Measurements from ENCODE around the gene TEX12.

The TEX12 gene

DNA sequence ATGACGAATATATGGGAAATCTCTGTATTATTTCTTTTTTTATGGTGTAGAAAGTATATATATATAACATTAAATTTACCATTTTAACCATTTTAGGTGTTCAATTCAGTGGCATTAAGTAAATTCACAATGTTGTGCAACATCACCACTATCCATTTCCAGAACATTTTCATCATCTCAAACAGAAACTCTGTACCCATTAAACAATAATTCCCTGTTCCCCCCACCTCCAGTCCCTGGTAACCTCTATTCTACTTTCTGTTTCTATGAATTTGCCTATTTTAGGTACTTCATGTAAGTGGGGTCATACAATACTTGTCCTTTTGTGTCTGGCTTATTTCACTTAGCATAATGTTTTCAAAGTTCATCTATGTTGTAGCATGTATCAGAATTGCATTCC lies 43.7 kb downstream of the TEX12 start:
- H3K27me3 ChIP-seq (ENCODE audit: insufficient read depth, low read depth): no peaks in the 10 kb centered on the region
- H3K4me1 ChIP-seq (ENCODE audit: low read depth, poor library complexity, severe bottlenecking): no peaks in the 10 kb centered on the region
- H3K4me2 ChIP-seq: no peak overlapping the region
- H4K20me1 ChIP-seq (ENCODE audit: insufficient read depth): no peaks in the 10 kb centered on the region
- H3K79me2 ChIP-seq (ENCODE audit: insufficient read depth, low read depth): no peaks in the 10 kb centered on the region
- H3K4me3 ChIP-seq (IDR thresholded peaks at IDR 0.05; ENCODE audit: insufficient read depth, low read depth, low read length): no peak overlapping the region
- H3K36me3 ChIP-seq (ENCODE audit: insufficient read depth): no peaks in the 10 kb centered on the region
- TF ChIP-seq, protein P1, sequence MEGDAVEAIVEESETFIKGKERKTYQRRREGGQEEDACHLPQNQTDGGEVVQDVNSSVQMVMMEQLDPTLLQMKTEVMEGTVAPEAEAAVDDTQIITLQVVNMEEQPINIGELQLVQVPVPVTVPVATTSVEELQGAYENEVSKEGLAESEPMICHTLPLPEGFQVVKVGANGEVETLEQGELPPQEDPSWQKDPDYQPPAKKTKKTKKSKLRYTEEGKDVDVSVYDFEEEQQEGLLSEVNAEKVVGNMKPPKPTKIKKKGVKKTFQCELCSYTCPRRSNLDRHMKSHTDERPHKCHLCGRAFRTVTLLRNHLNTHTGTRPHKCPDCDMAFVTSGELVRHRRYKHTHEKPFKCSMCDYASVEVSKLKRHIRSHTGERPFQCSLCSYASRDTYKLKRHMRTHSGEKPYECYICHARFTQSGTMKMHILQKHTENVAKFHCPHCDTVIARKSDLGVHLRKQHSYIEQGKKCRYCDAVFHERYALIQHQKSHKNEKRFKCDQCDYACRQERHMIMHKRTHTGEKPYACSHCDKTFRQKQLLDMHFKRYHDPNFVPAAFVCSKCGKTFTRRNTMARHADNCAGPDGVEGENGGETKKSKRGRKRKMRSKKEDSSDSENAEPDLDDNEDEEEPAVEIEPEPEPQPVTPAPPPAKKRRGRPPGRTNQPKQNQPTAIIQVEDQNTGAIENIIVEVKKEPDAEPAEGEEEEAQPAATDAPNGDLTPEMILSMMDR (conservative IDR thresholded peaks at IDR 0.05; ENCODE audit: low read depth, low read length): no peak
- H2AFZ ChIP-seq (ENCODE audit: low read depth): no peak overlapping the region
- H3K27ac ChIP-seq: no peak overlapping the region
- no peak overlapping the region for H3K9ac ChIP-seq

DNA sequence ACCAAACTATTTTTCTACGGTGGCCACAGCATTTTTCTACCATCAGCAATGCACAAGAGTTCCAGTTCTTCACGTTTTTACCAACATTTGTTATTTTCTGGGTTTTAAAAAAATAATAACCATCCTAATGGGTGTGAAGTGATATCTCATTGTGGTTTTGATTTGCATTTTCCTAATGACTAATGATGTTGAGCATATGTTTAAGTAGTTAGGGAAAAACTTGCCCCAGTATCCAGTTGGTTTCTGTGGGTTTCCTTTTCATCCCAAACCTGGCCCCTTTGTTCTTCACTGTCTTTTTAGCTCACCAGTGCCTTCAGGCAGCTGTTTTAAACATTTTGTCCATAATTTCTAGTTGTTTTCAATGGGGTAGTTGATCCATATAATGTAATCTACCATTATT lies 44.4 kb downstream of the TEX12 start:
- Histone ChIP-seq H3K9ac (no peak overlapping the region), H3K4me2 (no peak overlapping the region), H3K79me2 (ENCODE audit: insufficient read depth, low read depth) (no peaks in the 10 kb centered on the region), H4K20me1 (ENCODE audit: insufficient read depth) (no peaks in the 10 kb centered on the region), H3K36me3 (ENCODE audit: insufficient read depth) (no peaks in the 10 kb centered on the region), H3K27me3 (ENCODE audit: insufficient read depth, low read depth) (no peaks in the 10 kb centered on the region), H2AFZ (ENCODE audit: low read depth) (no peak overlapping the region), H3K27ac (no peak overlapping the region), H3K4me1 (ENCODE audit: low read depth, poor library complexity, severe bottlenecking) (no peaks in the 10 kb centered on the region), H3K4me3 (IDR thresholded peaks at IDR 0.05; ENCODE audit: insufficient read depth, low read depth, low read length) (no peak overlapping the region)
- TF ChIP-seq, protein P1 (conservative IDR thresholded peaks at IDR 0.05; ENCODE audit: low read depth, low read length): no peak

DNA sequence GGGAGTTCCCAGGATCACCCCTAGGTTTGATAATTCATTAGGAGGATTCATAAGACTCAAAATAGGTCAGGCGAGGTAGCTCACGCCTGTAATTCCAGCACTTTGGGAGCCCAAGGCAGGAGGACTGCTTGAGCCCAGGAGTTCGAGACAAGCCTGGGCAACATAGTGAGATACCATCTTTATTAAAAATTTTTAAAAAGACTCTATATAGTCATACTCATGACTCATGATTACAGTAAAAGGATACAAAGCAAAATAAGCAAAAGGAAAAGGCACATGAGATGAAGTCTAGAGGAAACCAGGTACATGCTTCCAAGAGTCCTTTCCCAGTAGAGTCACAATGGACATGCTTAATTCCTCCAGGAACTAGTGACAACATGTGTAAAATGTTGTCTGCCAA lies 45.1 kb downstream of the TEX12 start:
- no peak overlapping the region for H3K9ac ChIP-seq
- no peak overlapping the region for H3K4me3 ChIP-seq (IDR thresholded peaks at IDR 0.05; ENCODE audit: insufficient read depth, low read depth, low read length)
- H3K4me2 ChIP-seq: no peak overlapping the region
- no peaks in the 10 kb centered on the region for H4K20me1 ChIP-seq (ENCODE audit: insufficient read depth)
- no peaks in the 10 kb centered on the region for H3K27me3 ChIP-seq (ENCODE audit: insufficient read depth, low read depth)
- no peaks in the 10 kb centered on the region for H3K79me2 ChIP-seq (ENCODE audit: insufficient read depth, low read depth)
- no peak overlapping the region for H2AFZ ChIP-seq (ENCODE audit: low read depth)
- no peaks in the 10 kb centered on the region for H3K36me3 ChIP-seq (ENCODE audit: insufficient read depth)
- no peak overlapping the region for H3K27ac ChIP-seq
- TF ChIP-seq, protein P1 (conservative IDR thresholded peaks at IDR 0.05; ENCODE audit: low read depth, low read length): no peak
- H3K4me1 ChIP-seq (ENCODE audit: low read depth, poor library complexity, severe bottlenecking): no peaks in the 10 kb centered on the region

GRCh38 chr11:112212710-112213109 lies 45.5 kb downstream of the TEX12 start:
- Histone ChIP-seq H3K4me1 (ENCODE audit: low read depth, poor library complexity, severe bottlenecking) (no peaks in the 10 kb centered on the region), H3K27me3 (ENCODE audit: insufficient read depth, low read depth) (no peaks in the 10 kb centered on the region), H3K27ac (no peak overlapping the region), H4K20me1 (ENCODE audit: insufficient read depth) (no peaks in the 10 kb centered on the region), H3K4me2 (no peak overlapping the region), H3K4me3 (IDR thresholded peaks at IDR 0.05; ENCODE audit: insufficient read depth, low read depth, low read length) (no peak overlapping the region), H3K79me2 (ENCODE audit: insufficient read depth, low read depth) (no peaks in the 10 kb centered on the region), H3K36me3 (ENCODE audit: insufficient read depth) (no peaks in the 10 kb centered on the region), H3K9ac (no peak overlapping the region), H2AFZ (ENCODE audit: low read depth) (no peak overlapping the region)
- TF ChIP-seq, protein P1 (conservative IDR thresholded peaks at IDR 0.05; ENCODE audit: low read depth, low read length): no peak
